ENCODE data around the gene UPF2. TPM values are rescaled to one million over a fixed set of nuclear protein-coding genes. Genes with fewer than 3 reads are reported as not detected.

UPF2 gene
- total and polyA plus RNA-seq, 2 of the 13 experiments (the other 11 are each of a cell fraction or from before 2014, with no cell fraction given), result 6.2 to 14.5 TPM

DNA sequence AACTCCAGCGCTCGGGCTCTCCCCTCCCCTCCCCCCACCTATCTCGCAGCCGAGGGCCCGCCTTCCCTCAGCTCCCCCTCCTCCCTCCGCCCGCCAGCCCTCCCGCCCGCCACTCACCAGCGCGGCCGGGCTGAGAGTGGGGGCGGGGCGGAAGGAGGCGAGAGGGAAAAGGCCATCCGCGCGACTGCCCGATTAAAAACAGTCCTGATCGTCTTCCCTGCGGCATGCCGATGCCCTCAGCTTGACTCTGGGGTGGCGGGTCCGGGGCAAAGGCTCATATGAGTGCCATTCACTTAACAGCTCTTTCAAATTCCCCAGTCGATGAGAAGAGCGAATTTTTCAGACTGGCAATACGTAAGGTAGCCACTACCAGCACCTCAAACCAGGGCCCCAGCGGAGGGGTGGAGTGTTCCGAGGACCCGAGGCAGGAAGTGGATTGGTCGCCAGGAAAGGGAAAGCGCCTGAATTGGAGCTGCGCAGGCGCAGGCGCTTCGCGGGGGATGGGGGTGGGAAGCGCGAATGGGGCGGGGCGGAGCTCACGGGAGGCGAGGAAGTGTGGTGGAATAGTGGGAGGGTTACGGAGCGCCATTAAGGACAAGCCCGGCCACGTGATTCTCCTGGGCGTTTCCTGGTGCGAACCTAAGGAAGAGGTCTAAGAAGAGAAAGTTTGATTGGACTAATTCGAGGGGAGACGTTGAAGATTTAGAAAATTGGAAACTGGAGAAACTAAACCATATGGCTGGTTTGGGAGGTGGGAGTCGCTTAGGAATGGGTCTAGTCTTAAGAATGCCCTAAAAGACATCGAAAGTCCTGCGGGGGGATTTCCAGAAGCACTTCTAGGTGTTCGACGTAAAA, at the start of gene UPF2 (continued):
- TF ChIP-seq, protein P1, sequence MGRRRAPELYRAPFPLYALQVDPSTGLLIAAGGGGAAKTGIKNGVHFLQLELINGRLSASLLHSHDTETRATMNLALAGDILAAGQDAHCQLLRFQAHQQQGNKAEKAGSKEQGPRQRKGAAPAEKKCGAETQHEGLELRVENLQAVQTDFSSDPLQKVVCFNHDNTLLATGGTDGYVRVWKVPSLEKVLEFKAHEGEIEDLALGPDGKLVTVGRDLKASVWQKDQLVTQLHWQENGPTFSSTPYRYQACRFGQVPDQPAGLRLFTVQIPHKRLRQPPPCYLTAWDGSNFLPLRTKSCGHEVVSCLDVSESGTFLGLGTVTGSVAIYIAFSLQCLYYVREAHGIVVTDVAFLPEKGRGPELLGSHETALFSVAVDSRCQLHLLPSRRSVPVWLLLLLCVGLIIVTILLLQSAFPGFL (CRISPR knock-in tag; IDR thresholded peaks at IDR 0.05), result no peak
- TF ChIP-seq, protein P2, sequence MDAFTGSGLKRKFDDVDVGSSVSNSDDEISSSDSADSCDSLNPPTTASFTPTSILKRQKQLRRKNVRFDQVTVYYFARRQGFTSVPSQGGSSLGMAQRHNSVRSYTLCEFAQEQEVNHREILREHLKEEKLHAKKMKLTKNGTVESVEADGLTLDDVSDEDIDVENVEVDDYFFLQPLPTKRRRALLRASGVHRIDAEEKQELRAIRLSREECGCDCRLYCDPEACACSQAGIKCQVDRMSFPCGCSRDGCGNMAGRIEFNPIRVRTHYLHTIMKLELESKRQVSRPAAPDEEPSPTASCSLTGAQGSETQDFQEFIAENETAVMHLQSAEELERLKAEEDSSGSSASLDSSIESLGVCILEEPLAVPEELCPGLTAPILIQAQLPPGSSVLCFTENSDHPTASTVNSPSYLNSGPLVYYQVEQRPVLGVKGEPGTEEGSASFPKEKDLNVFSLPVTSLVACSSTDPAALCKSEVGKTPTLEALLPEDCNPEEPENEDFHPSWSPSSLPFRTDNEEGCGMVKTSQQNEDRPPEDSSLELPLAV (CRISPR knock-in tag; conservative IDR thresholded peaks at IDR 0.05; ENCODE audit: low read depth), result no peak
- TF ChIP-seq ETV5 (CRISPR knock-in tag; IDR thresholded peaks at IDR 0.05; ENCODE audit: borderline replicate concordance) (0 out of 2 replicates have a peak, but pooled peaks have one; percentile 36), MLLT10 (CRISPR knock-in tag; IDR thresholded peaks at IDR 0.05) (no peak), ESRRA (CRISPR knock-in tag; IDR thresholded peaks at IDR 0.05; ENCODE audit: low read depth) (no peak), SAFB2 (CRISPR knock-in tag; IDR thresholded peaks at IDR 0.05; ENCODE audit: borderline replicate concordance, low read depth) (no peak), TEAD2 (CRISPR knock-in tag; IDR thresholded peaks at IDR 0.05) (no peak), CBFB (CRISPR knock-in tag; IDR thresholded peaks at IDR 0.05) (no peak), ZNF772 (CRISPR knock-in tag; IDR thresholded peaks at IDR 0.05) (no peak; the same call in 1 of the 2 replicates), REPIN1 (CRISPR knock-in tag; IDR thresholded peaks at IDR 0.05; ENCODE audit: borderline replicate concordance, low read depth) (no peak), GABPA (IDR thresholded peaks at IDR 0.05; ENCODE audit: low read depth, low read length) (peak; percentile 41), GABPA (CRISPR knock-in tag; IDR thresholded peaks at IDR 0.05; ENCODE audit: low read depth) (peak; percentile 84), ZMAT3 (CRISPR knock-in tag; conservative IDR thresholded peaks at IDR 0.05) (no peak), ZMYM2 (CRISPR knock-in tag; IDR thresholded peaks at IDR 0.05) (no peak), ZNF329 (CRISPR knock-in tag; IDR thresholded peaks at IDR 0.05; ENCODE audit: low read depth) (no peak), CBX5 (CRISPR knock-in tag; IDR thresholded peaks at IDR 0.05; ENCODE audit: borderline replicate concordance) (no peak)
- TF ChIP-seq, protein P3, sequence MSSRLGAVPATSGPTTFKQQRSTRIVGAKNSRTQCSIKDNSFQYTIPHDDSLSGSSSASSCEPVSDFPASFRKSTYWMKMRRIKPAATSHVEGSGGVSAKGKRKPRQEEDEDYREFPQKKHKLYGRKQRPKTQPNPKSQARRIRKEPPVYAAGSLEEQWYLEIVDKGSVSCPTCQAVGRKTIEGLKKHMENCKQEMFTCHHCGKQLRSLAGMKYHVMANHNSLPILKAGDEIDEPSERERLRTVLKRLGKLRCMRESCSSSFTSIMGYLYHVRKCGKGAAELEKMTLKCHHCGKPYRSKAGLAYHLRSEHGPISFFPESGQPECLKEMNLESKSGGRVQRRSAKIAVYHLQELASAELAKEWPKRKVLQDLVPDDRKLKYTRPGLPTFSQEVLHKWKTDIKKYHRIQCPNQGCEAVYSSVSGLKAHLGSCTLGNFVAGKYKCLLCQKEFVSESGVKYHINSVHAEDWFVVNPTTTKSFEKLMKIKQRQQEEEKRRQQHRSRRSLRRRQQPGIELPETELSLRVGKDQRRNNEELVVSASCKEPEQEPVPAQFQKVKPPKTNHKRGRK (CRISPR knock-in tag; IDR thresholded peaks at IDR 0.05), result no peak
- TF ChIP-seq, protein P4, sequence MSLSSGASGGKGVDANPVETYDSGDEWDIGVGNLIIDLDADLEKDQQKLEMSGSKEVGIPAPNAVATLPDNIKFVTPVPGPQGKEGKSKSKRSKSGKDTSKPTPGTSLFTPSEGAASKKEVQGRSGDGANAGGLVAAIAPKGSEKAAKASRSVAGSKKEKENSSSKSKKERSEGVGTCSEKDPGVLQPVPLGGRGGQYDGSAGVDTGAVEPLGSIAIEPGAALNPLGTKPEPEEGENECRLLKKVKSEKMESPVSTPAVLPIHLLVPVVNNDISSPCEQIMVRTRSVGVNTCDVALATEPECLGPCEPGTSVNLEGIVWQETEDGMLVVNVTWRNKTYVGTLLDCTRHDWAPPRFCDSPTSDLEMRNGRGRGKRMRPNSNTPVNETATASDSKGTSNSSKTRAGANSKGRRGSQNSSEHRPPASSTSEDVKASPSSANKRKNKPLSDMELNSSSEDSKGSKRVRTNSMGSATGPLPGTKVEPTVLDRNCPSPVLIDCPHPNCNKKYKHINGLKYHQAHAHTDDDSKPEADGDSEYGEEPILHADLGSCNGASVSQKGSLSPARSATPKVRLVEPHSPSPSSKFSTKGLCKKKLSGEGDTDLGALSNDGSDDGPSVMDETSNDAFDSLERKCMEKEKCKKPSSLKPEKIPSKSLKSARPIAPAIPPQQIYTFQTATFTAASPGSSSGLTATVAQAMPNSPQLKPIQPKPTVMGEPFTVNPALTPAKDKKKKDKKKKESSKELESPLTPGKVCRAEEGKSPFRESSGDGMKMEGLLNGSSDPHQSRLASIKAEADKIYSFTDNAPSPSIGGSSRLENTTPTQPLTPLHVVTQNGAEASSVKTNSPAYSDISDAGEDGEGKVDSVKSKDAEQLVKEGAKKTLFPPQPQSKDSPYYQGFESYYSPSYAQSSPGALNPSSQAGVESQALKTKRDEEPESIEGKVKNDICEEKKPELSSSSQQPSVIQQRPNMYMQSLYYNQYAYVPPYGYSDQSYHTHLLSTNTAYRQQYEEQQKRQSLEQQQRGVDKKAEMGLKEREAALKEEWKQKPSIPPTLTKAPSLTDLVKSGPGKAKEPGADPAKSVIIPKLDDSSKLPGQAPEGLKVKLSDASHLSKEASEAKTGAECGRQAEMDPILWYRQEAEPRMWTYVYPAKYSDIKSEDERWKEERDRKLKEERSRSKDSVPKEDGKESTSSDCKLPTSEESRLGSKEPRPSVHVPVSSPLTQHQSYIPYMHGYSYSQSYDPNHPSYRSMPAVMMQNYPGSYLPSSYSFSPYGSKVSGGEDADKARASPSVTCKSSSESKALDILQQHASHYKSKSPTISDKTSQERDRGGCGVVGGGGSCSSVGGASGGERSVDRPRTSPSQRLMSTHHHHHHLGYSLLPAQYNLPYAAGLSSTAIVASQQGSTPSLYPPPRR (CRISPR knock-in tag; IDR thresholded peaks at IDR 0.05; ENCODE audit: borderline replicate concordance), result no peak
- TF ChIP-seq, protein P5, sequence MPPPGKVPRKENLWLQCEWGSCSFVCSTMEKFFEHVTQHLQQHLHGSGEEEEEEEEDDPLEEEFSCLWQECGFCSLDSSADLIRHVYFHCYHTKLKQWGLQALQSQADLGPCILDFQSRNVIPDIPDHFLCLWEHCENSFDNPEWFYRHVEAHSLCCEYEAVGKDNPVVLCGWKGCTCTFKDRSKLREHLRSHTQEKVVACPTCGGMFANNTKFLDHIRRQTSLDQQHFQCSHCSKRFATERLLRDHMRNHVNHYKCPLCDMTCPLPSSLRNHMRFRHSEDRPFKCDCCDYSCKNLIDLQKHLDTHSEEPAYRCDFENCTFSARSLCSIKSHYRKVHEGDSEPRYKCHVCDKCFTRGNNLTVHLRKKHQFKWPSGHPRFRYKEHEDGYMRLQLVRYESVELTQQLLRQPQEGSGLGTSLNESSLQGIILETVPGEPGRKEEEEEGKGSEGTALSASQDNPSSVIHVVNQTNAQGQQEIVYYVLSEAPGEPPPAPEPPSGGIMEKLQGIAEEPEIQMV (CRISPR knock-in tag; IDR thresholded peaks at IDR 0.05; ENCODE audit: low read depth), result no peak
